ENCODE results near the gene ATP5PD. TPM values are rescaled to one million over a fixed set of nuclear protein-coding genes. Genes with fewer than 3 reads are reported as not detected.

The ATP5PD gene
- total RNA-seq, 1 donor = 278 TPM

DNA sequence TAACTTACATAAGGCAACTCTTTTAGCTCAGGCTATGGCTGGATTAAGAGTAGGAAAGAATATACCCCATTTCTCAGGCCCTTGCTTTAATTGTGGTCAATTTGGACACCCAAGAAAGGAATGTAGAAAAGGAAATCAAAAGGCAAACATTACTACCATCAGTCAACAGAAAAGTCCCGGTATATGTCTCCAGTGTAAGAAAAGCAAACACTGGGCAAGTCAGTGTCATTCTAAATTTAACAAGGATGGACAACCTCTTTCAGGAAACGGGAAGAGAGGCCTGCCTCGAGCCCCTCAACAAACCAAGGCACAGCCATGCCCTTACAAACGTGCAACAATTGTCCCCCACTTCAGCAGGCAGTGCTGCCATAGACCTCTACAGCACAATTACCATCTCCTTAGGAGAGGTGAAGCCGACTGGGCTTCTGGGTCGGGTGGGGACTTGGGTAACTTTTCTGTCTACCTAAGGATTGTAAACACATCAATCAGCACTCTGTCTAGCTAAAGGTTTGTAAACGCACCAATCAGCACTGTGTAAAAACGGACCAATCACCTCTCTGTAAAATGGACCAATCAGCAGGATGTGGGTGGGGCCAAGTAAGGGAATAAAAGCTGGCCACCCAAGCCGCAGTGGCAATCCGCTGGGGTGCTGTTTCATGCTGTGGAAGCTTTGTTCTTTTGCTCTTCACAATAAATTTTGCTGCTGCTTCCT lies 21.9 kb downstream of the ATP5PD start:
- Histone ChIP-seq H3K4me3 (ENCODE audit: insufficient read depth, low read length) (no peak overlapping the region), H3K4me2 (ENCODE audit: insufficient read depth, low read length) (no peak overlapping the region), H3K27me3 (ENCODE audit: insufficient read depth, low read length) (no peaks in the 10 kb centered on the region), H3K4me1 (ENCODE audit: insufficient read depth, low read length) (no peaks in the 10 kb centered on the region), H4K20me1 (ENCODE audit: insufficient read depth, low read length) (no peaks in the 10 kb centered on the region), H2AFZ (ENCODE audit: low read length) (no peak overlapping the region), H3K27ac (ENCODE audit: low read depth, low read length) (no peak overlapping the region), H3K9me3 (ENCODE audit: low read depth, low read length) (no peaks in the 10 kb centered on the region), H3K79me2 (ENCODE audit: insufficient read depth, low read length) (no peaks in the 10 kb centered on the region), H3K36me3 (ENCODE audit: insufficient read depth, low read length) (peaks cover 25% of the 10 kb centered on the region)
- TF ChIP-seq, protein P1, sequence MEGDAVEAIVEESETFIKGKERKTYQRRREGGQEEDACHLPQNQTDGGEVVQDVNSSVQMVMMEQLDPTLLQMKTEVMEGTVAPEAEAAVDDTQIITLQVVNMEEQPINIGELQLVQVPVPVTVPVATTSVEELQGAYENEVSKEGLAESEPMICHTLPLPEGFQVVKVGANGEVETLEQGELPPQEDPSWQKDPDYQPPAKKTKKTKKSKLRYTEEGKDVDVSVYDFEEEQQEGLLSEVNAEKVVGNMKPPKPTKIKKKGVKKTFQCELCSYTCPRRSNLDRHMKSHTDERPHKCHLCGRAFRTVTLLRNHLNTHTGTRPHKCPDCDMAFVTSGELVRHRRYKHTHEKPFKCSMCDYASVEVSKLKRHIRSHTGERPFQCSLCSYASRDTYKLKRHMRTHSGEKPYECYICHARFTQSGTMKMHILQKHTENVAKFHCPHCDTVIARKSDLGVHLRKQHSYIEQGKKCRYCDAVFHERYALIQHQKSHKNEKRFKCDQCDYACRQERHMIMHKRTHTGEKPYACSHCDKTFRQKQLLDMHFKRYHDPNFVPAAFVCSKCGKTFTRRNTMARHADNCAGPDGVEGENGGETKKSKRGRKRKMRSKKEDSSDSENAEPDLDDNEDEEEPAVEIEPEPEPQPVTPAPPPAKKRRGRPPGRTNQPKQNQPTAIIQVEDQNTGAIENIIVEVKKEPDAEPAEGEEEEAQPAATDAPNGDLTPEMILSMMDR (IDR thresholded peaks at IDR 0.05; ENCODE audit: extremely low read depth, low read depth, low read length) = no peak
- DNase-seq (ENCODE audit: insufficient read length, low spot score, missing footprints) = no peak

DNA sequence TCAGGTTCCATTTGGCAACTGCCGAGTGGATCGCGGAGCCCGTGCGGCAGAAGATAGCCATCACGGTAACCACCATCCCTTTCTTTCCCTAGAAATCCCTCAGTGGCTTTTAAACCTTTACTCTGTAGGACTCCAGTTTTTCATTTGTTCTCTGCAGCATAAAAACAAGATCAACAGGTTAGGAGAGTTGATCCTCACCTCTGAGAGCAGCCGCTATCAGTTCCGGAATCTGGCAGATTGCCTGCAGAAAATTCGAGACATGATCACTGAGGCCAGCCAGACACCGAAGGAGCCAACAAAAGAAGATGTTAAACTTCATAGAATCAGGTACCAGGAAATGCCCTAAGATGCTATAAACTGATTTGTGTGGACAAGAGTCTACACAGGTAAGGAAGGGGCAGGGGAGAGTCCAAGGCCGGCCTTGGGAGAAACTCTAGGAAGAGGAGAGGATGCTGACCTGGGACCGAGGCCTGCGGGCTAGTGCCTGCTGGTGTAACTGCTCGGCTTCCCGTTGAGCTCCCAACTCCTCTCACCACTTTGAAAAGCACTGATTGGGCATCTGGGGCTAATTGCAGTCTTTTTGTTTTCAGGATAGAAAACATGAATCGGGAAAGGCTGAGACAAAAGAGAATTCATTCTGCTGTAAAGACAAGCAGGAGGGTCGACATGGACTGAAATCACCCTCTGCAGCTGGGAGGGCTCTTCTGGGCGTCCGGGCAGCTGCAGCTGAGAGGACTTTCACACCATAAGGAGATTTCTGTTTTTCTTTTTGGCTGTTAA lies 26.2 kb downstream of the ATP5PD start:
- TF ChIP-seq, protein P1 (IDR thresholded peaks at IDR 0.05; ENCODE audit: extremely low read depth, low read depth, low read length) = no peak
- no peak overlapping the region for H3K27ac ChIP-seq (ENCODE audit: low read depth, low read length)
- DNase-seq (ENCODE audit: insufficient read length, low spot score, missing footprints) = peak; percentile 6
- no peaks in the 10 kb centered on the region for H3K9me3 ChIP-seq (ENCODE audit: low read depth, low read length)
- H4K20me1 ChIP-seq (ENCODE audit: insufficient read depth, low read length) = no peaks in the 10 kb centered on the region
- no peak overlapping the region for H3K4me2 ChIP-seq (ENCODE audit: insufficient read depth, low read length)
- H3K36me3 ChIP-seq (ENCODE audit: insufficient read depth, low read length) = peaks cover 43% of the 10 kb centered on the region
- peaks cover 9% of the 10 kb centered on the region for H3K79me2 ChIP-seq (ENCODE audit: insufficient read depth, low read length)
- no peaks in the 10 kb centered on the region for H3K4me1 ChIP-seq (ENCODE audit: insufficient read depth, low read length)
- H3K4me3 ChIP-seq (ENCODE audit: insufficient read depth, low read length) = no peak overlapping the region
- no peak overlapping the region for H2AFZ ChIP-seq (ENCODE audit: low read length)
- no peaks in the 10 kb centered on the region for H3K27me3 ChIP-seq (ENCODE audit: insufficient read depth, low read length)

DNA sequence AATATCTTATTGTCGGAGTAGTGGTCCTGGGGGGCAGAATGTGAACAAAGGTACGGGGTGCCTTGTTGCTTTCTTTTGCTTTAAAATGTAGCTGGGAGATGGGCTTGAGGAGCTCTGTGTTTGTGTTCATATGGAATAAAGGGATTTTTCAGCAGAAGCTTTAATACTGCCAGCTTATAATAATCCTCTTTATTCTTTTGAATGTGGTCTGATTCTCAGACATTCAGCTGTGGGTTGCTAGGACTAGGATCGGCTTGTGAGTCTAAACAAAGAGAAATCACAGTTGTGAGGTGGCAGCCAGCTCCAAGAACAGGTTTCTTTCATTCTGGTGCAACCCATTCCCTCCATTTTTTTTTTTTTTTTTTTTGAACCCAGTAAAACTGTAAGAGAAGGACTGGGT lies 27.1 kb downstream of the ATP5PD start:
- Histone ChIP-seq H3K79me2 (ENCODE audit: insufficient read depth, low read length) (peaks cover 13% of the 10 kb centered on the region), H3K27ac (ENCODE audit: low read depth, low read length) (no peak overlapping the region), H3K4me2 (ENCODE audit: insufficient read depth, low read length) (no peak overlapping the region), H3K9me3 (ENCODE audit: low read depth, low read length) (no peaks in the 10 kb centered on the region), H4K20me1 (ENCODE audit: insufficient read depth, low read length) (no peaks in the 10 kb centered on the region), H3K4me1 (ENCODE audit: insufficient read depth, low read length) (no peaks in the 10 kb centered on the region), H3K4me3 (ENCODE audit: insufficient read depth, low read length) (no peak overlapping the region), H3K36me3 (ENCODE audit: insufficient read depth, low read length) (peaks cover 43% of the 10 kb centered on the region), H3K27me3 (ENCODE audit: insufficient read depth, low read length) (no peaks in the 10 kb centered on the region), H2AFZ (ENCODE audit: low read length) (no peak overlapping the region)
- DNase-seq (ENCODE audit: insufficient read length, low spot score, missing footprints) = no peak
- TF ChIP-seq, protein P1 (IDR thresholded peaks at IDR 0.05; ENCODE audit: extremely low read depth, low read depth, low read length) = no peak

DNA sequence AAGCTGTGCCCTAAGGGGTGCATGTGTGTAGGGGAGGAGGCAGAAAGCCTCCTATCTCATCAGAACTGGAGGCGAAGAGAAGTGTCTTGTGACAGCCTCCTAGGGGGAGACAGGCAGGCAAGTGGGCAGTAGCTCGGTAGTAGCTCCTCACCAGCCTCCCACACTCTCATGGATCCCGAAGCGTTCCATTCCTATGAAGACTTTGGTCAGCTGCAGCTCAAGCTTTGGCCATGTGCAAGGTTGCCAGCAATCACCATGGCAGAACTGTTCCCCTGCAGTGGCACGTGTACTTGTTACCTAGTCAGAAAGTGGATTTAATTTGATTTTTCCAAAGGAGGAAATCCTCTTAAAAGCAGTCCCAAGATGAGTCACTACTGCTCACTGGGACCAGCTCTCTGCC lies 27.6 kb downstream of the ATP5PD start:
- Histone ChIP-seq H3K4me3 (ENCODE audit: insufficient read depth, low read length) (no peak overlapping the region), H2AFZ (ENCODE audit: low read length) (no peak overlapping the region), H3K27me3 (ENCODE audit: insufficient read depth, low read length) (no peaks in the 10 kb centered on the region), H3K79me2 (ENCODE audit: insufficient read depth, low read length) (peaks cover 16% of the 10 kb centered on the region), H3K4me1 (ENCODE audit: insufficient read depth, low read length) (no peaks in the 10 kb centered on the region), H3K9me3 (ENCODE audit: low read depth, low read length) (no peaks in the 10 kb centered on the region), H3K27ac (ENCODE audit: low read depth, low read length) (no peak overlapping the region), H3K36me3 (ENCODE audit: insufficient read depth, low read length) (peaks cover 43% of the 10 kb centered on the region), H3K4me2 (ENCODE audit: insufficient read depth, low read length) (no peak overlapping the region), H4K20me1 (ENCODE audit: insufficient read depth, low read length) (no peaks in the 10 kb centered on the region)
- TF ChIP-seq, protein P1 (IDR thresholded peaks at IDR 0.05; ENCODE audit: extremely low read depth, low read depth, low read length) = no peak
- DNase-seq (ENCODE audit: insufficient read length, low spot score, missing footprints) = no peak
